Measurements from ENCODE around the gene IRF1.

GRCh38 chr5:132510076-132510475, 19.5 kb upstream of the IRF1 start:
- TF ChIP-seq POLR2A (IDR thresholded peaks at IDR 0.05) (no peak), CTCF (IDR thresholded peaks at IDR 0.05 in 8 of 11, conservative IDR thresholded peaks at IDR 0.05 in 3 of 11) (no peak)
